ENCODE results near the gene C19orf53. TPM values are rescaled to one million over a fixed set of nuclear protein-coding genes. Genes with fewer than 3 reads are reported as not detected.

C19orf53 gene
- total RNA-seq, 4 donors from 2014 or later: 20.5 to 233 (median 77.3) TPM

- no peaks in the 10 kb centered on the region for H3K36me3 ChIP-seq
- no peak for TF ChIP-seq POLR2A (IDR thresholded peaks at IDR 0.05)
- TF ChIP-seq CTCF (IDR thresholded peaks at IDR 0.05): no peak
- DNase-seq: no peak
- intact Hi-C loops (cut with DNase I; ENCODE audit: low total_unique reads): no loop called here
- no peaks in the 10 kb centered on the region for H3K27me3 ChIP-seq
- no peak overlapping the region for H3K27ac ChIP-seq
- no peaks in the 10 kb centered on the region for H3K4me1 ChIP-seq
- H3K4me3 ChIP-seq: no peak overlapping the region
- no peaks in the 10 kb centered on the region for H3K9me3 ChIP-seq
Observed at GRCh38 chr19:13757805-13758772, 16.2 kb upstream of the C19orf53 start.

GRCh38 chr19:13758795-13759194, 15.5 kb upstream of the C19orf53 start:
- H3K27ac ChIP-seq: no peak overlapping the region

GRCh38 chr19:13761423-13761822, 12.8 kb upstream of the C19orf53 start:
- intact Hi-C loops (cut with DNase I; ENCODE audit: low total_unique reads): no loop called here

More at GRCh38 chr19:13758795-13759194, 15.5 kb upstream of the C19orf53 start:
- H3K27me3 ChIP-seq: no peaks in the 10 kb centered on the region
- no peaks in the 10 kb centered on the region for H3K4me1 ChIP-seq
- no peak for DNase-seq
- no peak for TF ChIP-seq CTCF (IDR thresholded peaks at IDR 0.05)
- TF ChIP-seq POLR2A (IDR thresholded peaks at IDR 0.05): no peak
- no peaks in the 10 kb centered on the region for H3K9me3 ChIP-seq
- no peak overlapping the region for H3K4me3 ChIP-seq
- intact Hi-C loops (cut with DNase I; ENCODE audit: low total_unique reads): no loop called here
- no peaks in the 10 kb centered on the region for H3K36me3 ChIP-seq

GRCh38 chr19:13762635-13763235, 11.5 kb upstream of the C19orf53 start:
- TF ChIP-seq CTCF (IDR thresholded peaks at IDR 0.05) (no peak), POLR2A (IDR thresholded peaks at IDR 0.05) (no peak)
- H3K4me1 ChIP-seq: peaks cover 0 to 5% of the 10 kb centered on the region in 2 donors
- H3K9me3 ChIP-seq: no peaks in the 10 kb centered on the region
- no peak overlapping the region for H3K27ac ChIP-seq
- DNase-seq: no peak
- H3K36me3 ChIP-seq: no peaks in the 10 kb centered on the region
- H3K4me3 ChIP-seq: no peak overlapping the region
- H3K27me3 ChIP-seq: no peaks in the 10 kb centered on the region
- intact Hi-C loops (cut with DNase I; ENCODE audit: low total_unique reads): no loop called here

More at GRCh38 chr19:13761423-13761822, 12.8 kb upstream of the C19orf53 start:
- no peak overlapping the region for H3K4me3 ChIP-seq
- H3K27me3 ChIP-seq: no peaks in the 10 kb centered on the region
- H3K27ac ChIP-seq: no peak overlapping the region
- H3K36me3 ChIP-seq: no peaks in the 10 kb centered on the region
- no peak for TF ChIP-seq POLR2A (IDR thresholded peaks at IDR 0.05)
- no peak for DNase-seq
- H3K9me3 ChIP-seq: no peaks in the 10 kb centered on the region
- H3K4me1 ChIP-seq: peaks cover 0 to 5% of the 10 kb centered on the region in 2 donors

- intact Hi-C loops (cut with DNase I; ENCODE audit: low total_unique reads): no loop called here
- no peak for DNase-seq
- Histone ChIP-seq H3K27me3 (no peaks in the 10 kb centered on the region), H3K4me1 (peaks cover 0 to 5% of the 10 kb centered on the region in 2 donors), H3K4me3 (no peak overlapping the region), H3K27ac (no peak overlapping the region), H3K36me3 (no peaks in the 10 kb centered on the region), H3K9me3 (no peaks in the 10 kb centered on the region)
- TF ChIP-seq POLR2A (IDR thresholded peaks at IDR 0.05) (no peak), CTCF (IDR thresholded peaks at IDR 0.05) (no peak)
Observed at GRCh38 chr19:13763265-13763664, 11.0 kb upstream of the C19orf53 start.
